ENCODE data around the gene ABCA3.

GRCh38 chr16:2280461-2280860 lies 60.1 kb downstream of the ABCA3 start:
- TF ChIP-seq CTCF (IDR thresholded peaks at IDR 0.05) (no peak), POLR2A (IDR thresholded peaks at IDR 0.05) (no peak)

Data from gastroesophageal sphincter (tissue), 3 donors.